H1 (cell line): ENCODE results near the gene BASP1. TPM values are rescaled to one million over a fixed set of nuclear protein-coding genes. Genes with fewer than 3 reads are reported as not detected.

Experiments
- CTCF ChIA-PET: fragments of 300-600 bp; sonication (Branson Sonifier 250); formaldehyde crosslinking; loops from one replicate; lab custom pipeline; 2021; ENCODE audit not compliant: partially characterized antibody; lab: Charles Lee
- POLR2A ChIA-PET: fragments of 300-600 bp; sonication (Branson Sonifier 250); formaldehyde crosslinking; loops from one replicate; lab custom pipeline; 2021; ENCODE audit warnings: inconsistent platforms; ENCODE audit not compliant: partially characterized antibody; lab: Charles Lee
- DNase-seq, 2 experiments: peaks; one replicate each; pipeline versions ENCODE4 v3.0.0 to v3.0.0-alpha.2; 2010 to 2022; ENCODE audit warnings: low spot score in 2 of 2, low read depth in 1 of 2, mixed read lengths in 1 of 2
- FAIRE-seq: peaks from 2 replicates; lab custom pipeline; 2011; peaks lifted over from hg19 to GRCh38; lab: Jason Lieb, UNC
- H2AFZ ChIP-seq: 2 replicates; pipeline ENCODE4 v1.8.1; 2012; ENCODE audit warnings: low read length, inconsistent platforms
- H2AK5ac ChIP-seq: 2 replicates; pipeline ENCODE4 v1.6.1; 2013; ENCODE audit warnings: low read depth, low read length
- H2BK120ac ChIP-seq: replicated peaks from 2 replicates; pipeline ENCODE3; 2013; ENCODE audit warnings: low read depth, low read length, inconsistent platforms
- H2BK12ac ChIP-seq: 2 replicates; pipeline ENCODE4 v1.6.1; 2013; ENCODE audit warnings: low read depth, low read length
- H2BK15ac ChIP-seq: 2 replicates; pipeline ENCODE4 v1.6.1; 2013; ENCODE audit warnings: low read length
- H2BK20ac ChIP-seq: 2 replicates; pipeline ENCODE4 v1.6.1; 2013; ENCODE audit warnings: low read length
- H2BK5ac ChIP-seq: 2 replicates; pipeline ENCODE4 v1.6.1; 2013; ENCODE audit warnings: low read depth, low read length
- H3K14ac ChIP-seq: 2 replicates; pipeline ENCODE4 v1.6.1; 2013; ENCODE audit warnings: inconsistent platforms; ENCODE audit not compliant: insufficient read length
- H3K18ac ChIP-seq: 2 replicates; pipeline ENCODE4 v1.6.1; 2013; ENCODE audit warnings: low read length; ENCODE audit errors: extremely low read depth
- H3K23ac ChIP-seq: 2 replicates; pipeline ENCODE4 v1.6.1; 2013; ENCODE audit warnings: inconsistent platforms; ENCODE audit not compliant: insufficient read length
- H3K23me2 ChIP-seq: 2 replicates; pipeline ENCODE4 v1.6.1; 2013; ENCODE audit warnings: low read depth, low read length
- H3K27ac ChIP-seq: 2 replicates; pipeline ENCODE4 v1.6.1; 2011; ENCODE audit warnings: low read depth, low read length, inconsistent platforms
- H3K27me3 ChIP-seq, 4 experiments: replicated peaks in 1 of 4; 1 replicate in 1 of 4; 2 replicates in 3 of 4; pipeline versions ENCODE4 v1.6.1 to v1.8.1; 2011 to 2013; ENCODE audit warnings: low read length in 3 of 4, mild to moderate bottlenecking in 3 of 4, inconsistent platforms in 2 of 4, mixed read lengths in 2 of 4, moderate library complexity in 1 of 4; ENCODE audit not compliant: control insufficient read depth in 3 of 4, insufficient read depth in 3 of 4; ENCODE audit errors: extremely low read depth in 1 of 4
- H3K36me3 ChIP-seq, 4 experiments: 2 replicates each; pipeline versions ENCODE4 v1.6.1 to v1.8.1; 2011 to 2013; ENCODE audit warnings: mild to moderate bottlenecking in 4 of 4, low read length in 3 of 4, moderate library complexity in 2 of 4, control low read depth in 1 of 4, inconsistent platforms in 1 of 4; ENCODE audit not compliant: insufficient read depth in 4 of 4, control insufficient read depth in 2 of 4
- H3K4ac ChIP-seq: replicated peaks from 2 replicates; pipeline ENCODE3; 2013; ENCODE audit warnings: low read length, low read depth, mixed read lengths, inconsistent platforms; ENCODE audit not compliant: insufficient read length
- H3K4me1 ChIP-seq, 4 experiments: replicated peaks in 1 of 4; 1 replicate in 1 of 4; 2 replicates in 3 of 4; pipeline versions ENCODE4 v1.6.1 to v1.8.1; 2011 to 2013; ENCODE audit warnings: low read length in 3 of 4, inconsistent platforms in 2 of 4, mixed read lengths in 1 of 4; ENCODE audit not compliant: insufficient read depth in 4 of 4, control insufficient read depth in 3 of 4
- H3K4me2 ChIP-seq, 2 experiments: 2 replicates each; pipeline versions ENCODE4 v1.6.1 to v1.8.1; 2011 to 2013; ENCODE audit warnings: low read depth in 2 of 2, low read length in 2 of 2, control low read depth in 1 of 2, inconsistent platforms in 1 of 2, mild to moderate bottlenecking in 1 of 2; ENCODE audit not compliant: insufficient read depth in 1 of 2
- H3K4me3 ChIP-seq, 4 experiments: fragments of 200-600, 300-600 bp in 1 of 4; sonication (generic), shearing (Covaris generic), sonication (Bioruptor Twin) in 1 of 4; 2 replicates each; pipeline versions ENCODE4 v1.5.1 to v1.8.1; 2011 to 2016; ENCODE audit warnings: low read length in 4 of 4, low read depth in 3 of 4, control low read depth in 2 of 4, inconsistent platforms in 2 of 4, mild to moderate bottlenecking in 2 of 4, mixed read lengths in 1 of 4, moderate library complexity in 1 of 4; ENCODE audit not compliant: insufficient read depth in 2 of 4; ENCODE audit errors: extremely low read depth in 1 of 4
- H3K56ac ChIP-seq: replicated peaks from 2 replicates; pipeline ENCODE3; 2013; ENCODE audit warnings: low read depth, mild to moderate bottlenecking, mixed read lengths, low read length, inconsistent platforms; ENCODE audit not compliant: insufficient read length
- H3K79me1 ChIP-seq: 2 replicates; pipeline ENCODE4 v1.6.1; 2013; ENCODE audit warnings: low read depth, low read length, control low read depth
- H3K79me2 ChIP-seq, 2 experiments: 2 replicates each; pipeline versions ENCODE4 v1.6.1 to v1.8.1; 2012 to 2013; ENCODE audit warnings: low read length in 2 of 2, mild to moderate bottlenecking in 2 of 2, inconsistent platforms in 1 of 2; ENCODE audit not compliant: insufficient read depth in 2 of 2, control insufficient read depth in 1 of 2
- H3K9ac ChIP-seq, 4 experiments: replicated peaks in 1 of 4; 1 replicate in 1 of 4; 2 replicates in 3 of 4; pipeline versions ENCODE4 v1.6.1 to v1.8.1; 2011 to 2013; ENCODE audit warnings: low read depth in 3 of 4, low read length in 3 of 4, control low read depth in 2 of 4, mild to moderate bottlenecking in 2 of 4, moderate library complexity in 2 of 4, inconsistent platforms in 1 of 4; ENCODE audit errors: extremely low read depth in 1 of 4
- H3K9me3 ChIP-seq, 2 experiments: 2 replicates each; pipeline versions ENCODE4 v1.6.1 to v1.8.1; 2012 to 2013; ENCODE audit warnings: mild to moderate bottlenecking in 2 of 2, moderate library complexity in 2 of 2, control low read depth in 1 of 2, inconsistent platforms in 1 of 2, low read depth in 1 of 2, low read length in 1 of 2, mixed read lengths in 1 of 2; ENCODE audit not compliant: insufficient read depth in 2 of 2
- H4K20me1 ChIP-seq, 2 experiments: replicated peaks in 1 of 2; 2 replicates each; pipeline versions ENCODE3 to v1.8.1; 2011 to 2013; ENCODE audit warnings: inconsistent platforms in 2 of 2, low read length in 2 of 2, mild to moderate bottlenecking in 1 of 2; ENCODE audit not compliant: insufficient read depth in 2 of 2, control insufficient read depth in 1 of 2
- H4K5ac ChIP-seq: 2 replicates; pipeline ENCODE4 v1.6.1; 2013; ENCODE audit warnings: low read length, low read depth, mixed read lengths, inconsistent platforms; ENCODE audit not compliant: insufficient read length
- H4K8ac ChIP-seq: 2 replicates; pipeline ENCODE4 v1.8.0; 2013; ENCODE audit warnings: mild to moderate bottlenecking, moderate library complexity, low read length, inconsistent platforms; ENCODE audit not compliant: insufficient read depth; ENCODE audit errors: extremely low read depth
- H4K91ac ChIP-seq: replicated peaks from 2 replicates; pipeline ENCODE3; 2013; ENCODE audit warnings: low read length, mixed read lengths, inconsistent platforms; ENCODE audit not compliant: insufficient read length
- CBX5 ChIP-seq: fragments of 300-800, 300-1000 bp; sonication (generic); IDR thresholded peaks from 2 replicates; pipeline ENCODE4 v1.7.1; 2016; ENCODE audit warnings: antibody characterized with exemption, low read length, low read depth
- POU5F1 ChIP-seq: IDR thresholded peaks from 2 replicates; pipeline ENCODE4 v1.6.1; 2011; ENCODE audit warnings: low read depth, mild to moderate bottlenecking, low read length, moderate library complexity
- WGBS, 2 experiments: shearing (Covaris generic) in 1 of 2; methylation state at CpG; one replicate each; pipeline versions ENCODE4 v1.1.6 to v1.1.7; 2013 to 2015; ENCODE audit warnings: low lambda C conversion rate in 2 of 2, mixed read lengths in 2 of 2, inconsistent platforms in 1 of 2, low coverage in 1 of 2, missing lambda C conversion rate in 1 of 2; ENCODE audit not compliant: insufficient replicate concordance in 2 of 2, insufficient coverage in 1 of 2, insufficient read length in 1 of 2; ENCODE audit errors: extremely low coverage in 1 of 2, missing lambda C conversion rate in 1 of 2; 5-methylcytosine and 5-hydroxymethylcytosine counted together
- polyA plus RNA-seq, 7 experiments: library from polyadenylated mRNA; depleted of rRNA in 3 of 7; stranded (reverse) in 5 of 7; unstranded in 2 of 7; fragments of >200 nt in 5 of 7; fragments of 200-250 nt in 2 of 7; gene quantifications; 1 replicate in 5 of 7; 2 replicates in 1 of 7; 4 replicates in 1 of 7; pipeline versions ENCODE4 v1.2.1 to v1.2.3, GENCODE V29; 2011 to 2013; ENCODE audit warnings: missing spikeins in 2 of 7, mixed read lengths in 2 of 7
- total RNA-seq: library from RNA; stranded (reverse); fragmentation: NEBNext Ultra II Directional; extraction: Animal tissue kit (Norgen Biotek cat#: 25700); gene quantifications from 2 replicates; pipeline ENCODE4 v1.2.1, GENCODE V29; 2021

The BASP1 gene
- total and polyA plus RNA-seq, 2 of the 8 experiments (the other 6 are each of a cell fraction or from before 2014, with no cell fraction given) = 95.2 to 104 TPM

DNA sequence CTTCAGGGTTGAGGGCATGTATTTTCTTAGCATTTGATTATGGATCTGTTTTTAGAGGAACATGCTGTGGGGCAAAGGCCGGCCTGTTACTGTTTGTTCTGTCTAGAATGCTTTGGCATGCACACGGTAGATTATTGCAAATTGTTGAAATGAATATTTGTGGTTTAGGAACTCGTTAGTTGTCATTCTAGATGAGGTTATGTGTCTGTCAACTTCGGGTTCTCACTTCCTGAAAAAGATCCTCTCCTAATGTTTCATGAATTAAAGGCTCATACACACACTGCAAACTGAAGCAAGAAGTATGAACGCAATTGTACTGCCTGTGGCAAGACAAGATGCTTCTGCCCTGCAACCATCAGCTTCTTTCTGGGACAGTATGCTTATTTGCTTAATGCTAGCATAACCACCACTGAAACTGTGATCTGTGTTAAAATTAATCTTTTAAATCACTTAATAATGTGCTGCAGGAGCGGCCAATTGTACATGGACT, 99.6 kb downstream of the BASP1 start:
- POLR2A ChIA-PET = no interaction called here
- Histone ChIP-seq H3K9me3 (no peaks in the 10 kb centered on the region), H3K23ac (no peak overlapping the region), H4K20me1 (no peaks in the 10 kb centered on the region), H3K79me2 (no peaks in the 10 kb centered on the region), H3K4ac (no peak overlapping the region), H4K5ac (no peak overlapping the region), H4K91ac (no peak overlapping the region), H2BK5ac (no peak overlapping the region), H3K4me3 (no peak overlapping the region), H3K56ac (no peak overlapping the region), H2AFZ (no peak overlapping the region; the same call in 1 of the 2 replicates), H3K4me2 (no peak overlapping the region), H2BK120ac (peak overlapping the region; percentile 23), H3K18ac (no peak overlapping the region), H2BK20ac (no peak overlapping the region), H3K23me2 (no peaks in the 10 kb centered on the region), H3K4me1 (no peaks in the 10 kb centered on the region; a peak in 1 of 7 replicates), H3K36me3 (no peaks in the 10 kb centered on the region), H3K27ac (no peak overlapping the region), H2BK12ac (no peak overlapping the region), H2AK5ac (no peak overlapping the region), H3K9ac (no peak overlapping the region), H3K79me1 (no peaks in the 10 kb centered on the region), H4K8ac (no peak overlapping the region), H3K14ac (no peak overlapping the region), H2BK15ac (no peak overlapping the region), H3K27me3 (no peaks in the 10 kb centered on the region)
- CTCF ChIA-PET = no interaction called here
- no peak for DNase-seq
- WGBS, 2 experiments = 88% methylated on average over 6 of the region's 6 CpGs; no CpG with 5 or more reads in 1 of the 2 experiments
- no peak for FAIRE-seq
- TF ChIP-seq POU5F1 = no peak
- no peak for TF ChIP-seq CBX5
